MM.1S (cell line): Measurements from ENCODE around the gene LRCH1.

Source experiments
- DNase-seq: peaks from one replicate; pipeline ENCODE4 v3.0.0-alpha.2; 2015
- H2AFZ ChIP-seq: fragments of 300-600 bp; sonication (generic); 2 replicates; pipeline ENCODE4 v1.6.0; 2016; ENCODE audit warnings: antibody characterized with exemption, low read length
- H3F3A ChIP-seq: fragments of 300-600 bp; sonication (generic); 2 replicates; pipeline ENCODE4 v1.6.1; 2016; ENCODE audit warnings: mild to moderate bottlenecking, antibody characterized with exemption, low read length, moderate library complexity, mixed read lengths; ENCODE audit not compliant: insufficient read depth
- H3K27ac ChIP-seq: fragments of 300-600 bp; sonication (generic); 2 replicates; pipeline ENCODE4 v1.5.1; 2016; ENCODE audit warnings: mild to moderate bottlenecking, low read length
- H3K27me3 ChIP-seq: fragments of 300-600 bp; sonication (generic); replicated peaks from 2 replicates; pipeline ENCODE4 v1.6.0; 2016; ENCODE audit warnings: low read length; ENCODE audit not compliant: insufficient read depth
- H3K36me3 ChIP-seq: fragments of 300-600 bp; sonication (generic); replicated peaks from 2 replicates; pipeline ENCODE4 v1.6.1; 2016; ENCODE audit warnings: mild to moderate bottlenecking, low read length, mixed read lengths; ENCODE audit not compliant: insufficient read depth
- H3K4me1 ChIP-seq: fragments of 300-600 bp; sonication (generic); 2 replicates; pipeline ENCODE4 v1.6.1; 2016; ENCODE audit warnings: low read length, mixed read lengths
- H3K4me2 ChIP-seq: fragments of 300-600 bp; sonication (generic); 2 replicates; pipeline ENCODE4 v1.6.0; 2016; ENCODE audit warnings: low read depth, low read length
- H3K4me3 ChIP-seq: fragments of 300-600 bp; sonication (generic); 2 replicates; pipeline ENCODE4 v1.5.1; 2016; ENCODE audit warnings: low read length, mixed read lengths
- H3K79me2 ChIP-seq: fragments of 300-600 bp; sonication (generic); 2 replicates; pipeline ENCODE4 v1.6.1; 2016; ENCODE audit warnings: mixed run types, low read length, mixed read lengths
- H3K9ac ChIP-seq: fragments of 300-600 bp; sonication (generic); 2 replicates; pipeline ENCODE4 v1.6.1; 2016; ENCODE audit warnings: low read length, mixed read lengths
- H3K9me2 ChIP-seq: fragments of 300-600 bp; sonication (generic); replicated peaks from 2 replicates; pipeline ENCODE4 v1.6.1; 2016; ENCODE audit warnings: mild to moderate bottlenecking, low read length, mixed read lengths; ENCODE audit not compliant: insufficient read depth
- H3K9me3 ChIP-seq: fragments of 300-600 bp; sonication (generic); replicated peaks from 2 replicates; pipeline ENCODE4 v1.6.1; 2016; ENCODE audit warnings: mild to moderate bottlenecking, low read length, mixed read lengths; ENCODE audit not compliant: insufficient read depth
- H4K20me1 ChIP-seq: fragments of 300-600 bp; sonication (generic); 2 replicates; pipeline ENCODE4 v1.6.1; 2016; ENCODE audit warnings: mild to moderate bottlenecking, low read length, moderate library complexity, mixed read lengths; ENCODE audit not compliant: insufficient read depth
- CTCF ChIP-seq: fragments of 300-600 bp; sonication (generic); IDR thresholded peaks from 2 replicates; pipeline ENCODE4 v1.5.1; 2016; ENCODE audit warnings: antibody characterized with exemption, low read length, mixed read lengths
- EZH2 ChIP-seq: fragments of 300-600 bp; sonication (generic); optimal IDR thresholded peaks from 2 replicates; pipeline ENCODE3; 2017; ENCODE audit warnings: low read depth, mild to moderate bottlenecking, antibody characterized with exemption, low read length, mixed read lengths
- EZH2phosphoT487 ChIP-seq: fragments of 300-600 bp; sonication (generic); IDR thresholded peaks from 2 replicates; pipeline ENCODE4 v1.6.1; 2018; ENCODE audit warnings: antibody characterized with exemption, low read length

LRCH1 gene

GRCh38 chr13:46731535-46731934 lies 178.6 kb downstream of the LRCH1 start:
- Histone ChIP-seq H3K79me2 (no peaks in the 10 kb centered on the region), H3F3A (no peaks in the 10 kb centered on the region), H3K9me3 (no peaks in the 10 kb centered on the region), H3K9ac (no peak overlapping the region), H3K4me2 (no peak overlapping the region), H3K4me3 (no peak overlapping the region), H3K4me1 (no peaks in the 10 kb centered on the region), H2AFZ (no peak overlapping the region), H4K20me1 (no peaks in the 10 kb centered on the region), H3K36me3 (no peaks in the 10 kb centered on the region; the same call in 1 of the 2 replicates), H3K27me3 (no peaks in the 10 kb centered on the region), H3K27ac (no peak overlapping the region), H3K9me2 (no peaks in the 10 kb centered on the region)
- no peak for TF ChIP-seq EZH2
- TF ChIP-seq CTCF, result no peak
- no peak for TF ChIP-seq EZH2phosphoT487
- DNase-seq, result no peak

DNA sequence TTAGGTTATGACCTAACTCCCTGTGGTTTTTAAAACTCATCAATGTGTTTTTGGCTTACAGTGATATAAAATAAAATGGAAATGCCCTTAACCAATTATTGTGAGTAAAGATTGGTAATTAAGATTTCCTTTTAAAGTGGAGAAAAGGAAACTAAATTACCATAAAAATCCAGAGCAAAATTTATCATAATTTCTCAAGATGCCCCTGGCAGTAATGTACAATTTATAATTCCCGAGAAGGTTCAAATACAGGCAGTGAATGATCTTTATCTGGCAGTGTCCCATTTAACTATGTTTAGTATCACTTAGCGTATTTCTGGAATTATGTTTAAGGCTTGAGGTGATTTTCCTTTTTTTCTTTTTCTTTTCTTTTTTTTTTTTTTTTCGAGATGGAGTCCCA lies 182.5 kb downstream of the LRCH1 start:
- Histone ChIP-seq H3K9ac (no peak overlapping the region), H3K79me2 (no peaks in the 10 kb centered on the region), H3K27ac (no peak overlapping the region), H2AFZ (no peak overlapping the region), H3K9me3 (no peaks in the 10 kb centered on the region), H3K4me2 (no peak overlapping the region), H4K20me1 (no peaks in the 10 kb centered on the region), H3K4me3 (no peak overlapping the region), H3K36me3 (no peaks in the 10 kb centered on the region; the same call in 1 of the 2 replicates), H3K4me1 (no peaks in the 10 kb centered on the region), H3K27me3 (no peaks in the 10 kb centered on the region), H3F3A (no peaks in the 10 kb centered on the region), H3K9me2 (no peaks in the 10 kb centered on the region)
- no peak for TF ChIP-seq CTCF
- no peak for TF ChIP-seq EZH2
- TF ChIP-seq EZH2phosphoT487, result no peak
- no peak for DNase-seq

- H3K27ac ChIP-seq, result no peak overlapping the region
- no peaks in the 10 kb centered on the region for H3K4me1 ChIP-seq
- TF ChIP-seq CTCF (no peak), EZH2phosphoT487 (no peak), EZH2 (no peak)
- H3K9ac ChIP-seq, result no peak overlapping the region
- no peaks in the 10 kb centered on the region for H4K20me1 ChIP-seq
- no peaks in the 10 kb centered on the region for H3F3A ChIP-seq
- no peaks in the 10 kb centered on the region; the same call in 1 of the 2 replicates for H3K36me3 ChIP-seq
- DNase-seq, result no peak
- H2AFZ ChIP-seq, result no peak overlapping the region
- no peaks in the 10 kb centered on the region for H3K79me2 ChIP-seq
- no peaks in the 10 kb centered on the region for H3K27me3 ChIP-seq
- H3K4me2 ChIP-seq, result no peak overlapping the region
- H3K4me3 ChIP-seq, result no peak overlapping the region
- H3K9me3 ChIP-seq, result no peaks in the 10 kb centered on the region
- H3K9me2 ChIP-seq, result no peaks in the 10 kb centered on the region
Observed at GRCh38 chr13:46736541-46737310, 183.8 kb downstream of the LRCH1 start.
